Skeletal muscle tissue (tissue), 4 donors: Measurements from ENCODE around the gene ZNRF3. TPM values are rescaled to one million over a fixed set of nuclear protein-coding genes. Genes with fewer than 3 reads are reported as not detected.

Source experiments
- H3K27ac ChIP-seq: one replicate; pipeline ENCODE4 v1.7.0; 2013; ENCODE audit warnings: mild to moderate bottlenecking, low read depth, low read length, inconsistent platforms
- H3K27me3 ChIP-seq, 3 donors: one replicate each; pipeline ENCODE4 v1.7.0; 2013; ENCODE audit warnings: low read length in 3 of 3; ENCODE audit not compliant: control insufficient read depth in 3 of 3, insufficient read depth in 3 of 3
- H3K36me3 ChIP-seq, 3 donors: one replicate each; pipeline ENCODE4 v1.7.0; 2013; ENCODE audit warnings: low read length in 3 of 3; ENCODE audit not compliant: control insufficient read depth in 3 of 3, insufficient read depth in 3 of 3
- H3K4me1 ChIP-seq, 3 donors: one replicate each; pipeline ENCODE4 v1.7.0; 2013; ENCODE audit warnings: low read length in 3 of 3, mild to moderate bottlenecking in 3 of 3; ENCODE audit not compliant: control insufficient read depth in 3 of 3, insufficient read depth in 3 of 3
- H3K4me3 ChIP-seq, 3 donors: one replicate each; pipeline ENCODE4 v1.7.0; 2013; ENCODE audit warnings: low read length in 3 of 3
- H3K9ac ChIP-seq, 3 donors: one replicate each; pipeline ENCODE4 v1.7.0; 2013; ENCODE audit warnings: low read length in 3 of 3, mild to moderate bottlenecking in 3 of 3, moderate library complexity in 2 of 3, low read depth in 1 of 3
- H3K9me3 ChIP-seq, 3 donors: one replicate each; pipeline ENCODE4 v1.7.0; 2013; ENCODE audit warnings: low read length in 3 of 3; ENCODE audit not compliant: control insufficient read depth in 3 of 3
- total RNA-seq: library from RNA; depleted of rRNA; stranded (reverse); fragments of >200 nt; gene quantifications from one replicate; pipeline ENCODE4 v1.2.3, GENCODE V29; 2014
- donor health status: Osteomylitis.

ZNRF3 gene
- total RNA-seq, 1 donor from 2014 or later, result 7.3 TPM

DNA sequence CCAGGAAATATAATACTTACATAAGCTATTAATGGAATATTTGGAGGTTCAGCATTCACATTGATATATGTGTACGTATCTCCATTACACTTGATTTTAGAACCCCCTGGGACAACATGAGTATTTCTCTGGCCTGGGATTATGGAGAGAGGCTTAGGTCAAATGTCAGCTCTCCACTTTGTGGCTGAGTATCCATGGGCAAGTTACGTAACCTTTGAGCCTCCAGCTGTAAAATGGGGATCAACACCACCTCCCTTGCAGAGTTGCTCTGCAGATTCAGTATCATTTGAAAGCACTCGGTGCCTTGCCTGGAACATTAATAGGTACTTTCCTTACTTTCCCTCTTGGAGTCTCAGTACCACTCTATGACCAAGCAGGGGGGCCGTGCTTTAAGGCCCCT is 145.1 kb downstream of the ZNRF3 start:
- H3K9ac ChIP-seq, result no peak overlapping the region
- no peaks in the 10 kb centered on the region for H3K36me3 ChIP-seq
- H3K4me3 ChIP-seq, result no peak overlapping the region
- no peak overlapping the region for H3K27ac ChIP-seq
- H3K9me3 ChIP-seq, result no peaks in the 10 kb centered on the region
- no peaks in the 10 kb centered on the region for H3K27me3 ChIP-seq
- H3K4me1 ChIP-seq, result peaks cover 23 to 46% (median 23%) of the 10 kb centered on the region in 3 donors

- Histone ChIP-seq H3K9me3 (no peaks in the 10 kb centered on the region), H3K9ac (no peak overlapping the region), H3K27ac (no peak overlapping the region), H3K27me3 (no peaks in the 10 kb centered on the region), H3K4me1 (peaks cover 19 to 43% (median 22%) of the 10 kb centered on the region in 3 donors), H3K4me3 (no peak overlapping the region), H3K36me3 (no peaks in the 10 kb centered on the region)
Observed at GRCh38 chr22:29029202-29030000, 146.0 kb downstream of the ZNRF3 start.

- H3K4me3 ChIP-seq, result peak overlapping the region in 2 of 3 donors; percentile 50 to 54
- peak overlapping the region; percentile 43 to 58 (median 47) for H3K9ac ChIP-seq
- no peaks in the 10 kb centered on the region for H3K27me3 ChIP-seq
- peaks cover 19 to 43% (median 22%) of the 10 kb centered on the region in 3 donors for H3K4me1 ChIP-seq
- no peaks in the 10 kb centered on the region for H3K9me3 ChIP-seq
- no peaks in the 10 kb centered on the region for H3K36me3 ChIP-seq
- H3K27ac ChIP-seq, result no peak overlapping the region
Observed at GRCh38 chr22:29030016-29030617, 146.7 kb downstream of the ZNRF3 start.

- H3K27me3 ChIP-seq, result no peaks in the 10 kb centered on the region
- no peaks in the 10 kb centered on the region for H3K9me3 ChIP-seq
- peak overlapping the region; percentile 83 for H3K27ac ChIP-seq
- H3K4me3 ChIP-seq, result peak overlapping the region; percentile 50 to 56 (median 54)
- no peaks in the 10 kb centered on the region for H3K36me3 ChIP-seq
- H3K4me1 ChIP-seq, result peaks cover 19 to 43% (median 22%) of the 10 kb centered on the region in 3 donors
- peak overlapping the region; percentile 58 to 71 (median 61) for H3K9ac ChIP-seq
Observed at GRCh38 chr22:29030618-29031226, 147.3 kb downstream of the ZNRF3 start.

- Histone ChIP-seq H3K27ac (peak overlapping the region; percentile 83), H3K4me3 (peak overlapping the region; percentile 50 to 56 (median 54)), H3K9ac (peak overlapping the region; percentile 58 to 71 (median 61)), H3K27me3 (no peaks in the 10 kb centered on the region), H3K9me3 (no peaks in the 10 kb centered on the region), H3K4me1 (peaks cover 19 to 43% (median 22%) of the 10 kb centered on the region in 3 donors), H3K36me3 (no peaks in the 10 kb centered on the region)
Observed at GRCh38 chr22:29031227-29032011, 148.0 kb downstream of the ZNRF3 start.

- peaks cover 19 to 43% (median 22%) of the 10 kb centered on the region in 3 donors for H3K4me1 ChIP-seq
- no peaks in the 10 kb centered on the region for H3K27me3 ChIP-seq
- no peaks in the 10 kb centered on the region for H3K36me3 ChIP-seq
- no peaks in the 10 kb centered on the region for H3K9me3 ChIP-seq
- H3K27ac ChIP-seq, result peak overlapping the region; percentile 83
- peak overlapping the region in 1 of 3 donors; percentile 7 for H3K4me3 ChIP-seq
- H3K9ac ChIP-seq, result peak overlapping the region in 2 of 3 donors; percentile 20 to 58
Observed at GRCh38 chr22:29032014-29032475, 148.7 kb downstream of the ZNRF3 start.

GRCh38 chr22:29032584-29032983 is 149.2 kb downstream of the ZNRF3 start:
- Histone ChIP-seq H3K4me3 (no peak overlapping the region), H3K27ac (no peak overlapping the region), H3K9me3 (no peaks in the 10 kb centered on the region), H3K4me1 (peaks cover 19 to 42% (median 22%) of the 10 kb centered on the region in 3 donors), H3K27me3 (no peaks in the 10 kb centered on the region), H3K36me3 (no peaks in the 10 kb centered on the region), H3K9ac (no peak overlapping the region)

DNA sequence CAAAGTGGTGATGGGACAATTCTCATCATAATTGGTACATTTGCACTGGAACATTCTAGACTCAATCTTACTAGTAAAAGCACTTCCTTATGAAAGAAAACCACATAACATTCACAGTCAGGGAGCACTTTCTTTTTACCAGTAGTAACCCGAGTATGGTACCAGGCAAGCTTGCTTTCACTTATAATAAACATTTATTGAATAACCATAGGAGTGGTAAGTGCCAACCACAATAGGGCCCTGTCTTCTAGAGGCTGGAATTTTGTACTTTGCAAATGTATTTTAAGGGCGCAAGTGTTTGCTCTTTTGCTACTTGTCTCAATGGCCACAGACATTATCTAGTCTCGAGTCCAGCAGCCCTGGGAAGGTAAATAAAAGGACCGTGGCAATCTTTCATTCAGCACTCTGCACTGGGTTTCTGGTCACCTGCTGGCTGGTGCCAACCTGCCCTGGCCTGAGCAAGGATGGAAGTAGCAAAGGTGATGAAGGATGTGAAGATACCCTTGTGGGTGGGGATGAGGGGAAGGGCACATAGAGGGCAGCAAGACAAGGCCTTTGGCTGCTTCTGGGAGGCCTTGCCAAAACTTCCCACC is 154.1 kb downstream of the ZNRF3 start:
- H3K4me1 ChIP-seq, result peaks cover 3 to 17% (median 4%) of the 10 kb centered on the region in 3 donors
- H3K27me3 ChIP-seq, result no peaks in the 10 kb centered on the region
- H3K9ac ChIP-seq, result no peak overlapping the region
- no peak overlapping the region for H3K4me3 ChIP-seq
- H3K27ac ChIP-seq, result no peak overlapping the region
- H3K9me3 ChIP-seq, result no peaks in the 10 kb centered on the region
- no peaks in the 10 kb centered on the region for H3K36me3 ChIP-seq

DNA sequence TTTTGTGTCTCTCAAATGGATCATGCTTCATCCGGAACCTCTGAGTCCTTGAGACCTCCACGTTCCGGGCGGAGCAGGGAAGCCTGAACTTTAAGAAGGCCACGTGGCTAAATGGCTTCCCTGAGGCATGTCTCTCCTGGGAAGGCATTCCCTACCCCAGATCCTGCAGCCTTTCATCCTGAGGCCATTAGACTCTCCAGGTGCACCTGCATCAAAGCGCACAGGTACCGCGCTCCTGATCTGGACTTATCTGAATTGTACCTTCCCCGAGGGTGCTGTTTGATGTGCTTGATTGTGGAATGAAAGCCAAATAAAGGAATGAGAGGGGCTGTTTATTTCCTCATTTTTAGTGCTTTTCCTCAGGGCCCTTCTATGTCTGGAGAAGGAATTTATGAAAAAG is 155.8 kb downstream of the ZNRF3 start:
- H3K27me3 ChIP-seq, result no peaks in the 10 kb centered on the region
- H3K9me3 ChIP-seq, result no peaks in the 10 kb centered on the region
- peaks cover 4 to 14% (median 5%) of the 10 kb centered on the region in 3 donors for H3K4me1 ChIP-seq
- no peak overlapping the region for H3K4me3 ChIP-seq
- H3K36me3 ChIP-seq, result no peaks in the 10 kb centered on the region
- H3K9ac ChIP-seq, result no peak overlapping the region
- no peak overlapping the region for H3K27ac ChIP-seq
